IMR-90 (cell line): ENCODE measurements around the gene INPP5A. TPM values are rescaled to one million over a fixed set of nuclear protein-coding genes. Genes with fewer than 3 reads are reported as not detected.

Source experiments
- ATAC-seq: fragments of 200-7000 bp; cut with Tn5 transposase; 2 replicates; pipeline ENCODE4 v1.9.1; 2020; ENCODE audit warnings: low read depth, mild to moderate bottlenecking, moderate library complexity
- BruUV-seq: library from RNA; stranded (reverse); fragments of 400-500 nt; replicated peaks from 2 replicates; lab custom pipeline; 2021; lab: Mats Ljungman, UMichigan
- CTCF ChIA-PET: fragments of 300-600 bp; formaldehyde crosslinking; extraction: SDS; loops from one replicate; lab custom pipeline; 2021; ENCODE audit warnings: antibody characterized with exemption; lab: Yijun Ruan, JAX
- POLR2A ChIA-PET: fragments of 300-600 bp; sonication (Branson Sonifier 250); formaldehyde crosslinking; loops from one replicate; lab custom pipeline; 2022; ENCODE audit warnings: antibody characterized with exemption; ENCODE audit not compliant: unreplicated experiment; lab: Charles Lee
- DNase-seq: peaks from one replicate; pipeline ENCODE4 v3.0.0; 2013
- H2AFZ ChIP-seq: replicated peaks from 2 replicates; pipeline ENCODE3; 2013; ENCODE audit warnings: low read length, mild to moderate bottlenecking; ENCODE audit not compliant: poor library complexity
- H2AK5ac ChIP-seq: 2 replicates; pipeline ENCODE4 v1.6.1; 2013; ENCODE audit warnings: low read depth, low read length, inconsistent platforms
- H2AK9ac ChIP-seq: replicated peaks from 2 replicates; pipeline ENCODE3; 2013; ENCODE audit warnings: mild to moderate bottlenecking, low read depth, low read length, moderate library complexity; ENCODE audit not compliant: poor library complexity
- H2BK120ac ChIP-seq: 2 replicates; pipeline ENCODE4 v1.6.1; 2013; ENCODE audit warnings: low read depth, low read length, inconsistent platforms
- H2BK15ac ChIP-seq: 3 replicates; pipeline ENCODE4 v1.6.1; 2013; ENCODE audit warnings: low read depth, low read length, inconsistent platforms
- H2BK20ac ChIP-seq: 2 replicates; pipeline ENCODE4 v1.6.1; 2013; ENCODE audit warnings: low read depth, mild to moderate bottlenecking, inconsistent platforms, low read length, moderate library complexity
- H2BK5ac ChIP-seq: 2 replicates; pipeline ENCODE4 v1.6.1; 2013; ENCODE audit warnings: mild to moderate bottlenecking, low read depth, low read length, inconsistent platforms; ENCODE audit not compliant: poor library complexity, severe bottlenecking
- H3K14ac ChIP-seq: replicated peaks from 2 replicates; pipeline ENCODE4 v1.6.1; 2013; ENCODE audit warnings: low read depth, low read length, inconsistent platforms
- H3K18ac ChIP-seq: 2 replicates; pipeline ENCODE4 v1.6.1; 2013; ENCODE audit warnings: low read depth, low read length, control low read depth
- H3K23ac ChIP-seq: 2 replicates; pipeline ENCODE4 v1.6.1; 2013; ENCODE audit warnings: low read depth, low read length, inconsistent platforms
- H3K27ac ChIP-seq: 2 replicates; pipeline ENCODE4 v1.5.1; 2013; ENCODE audit warnings: mild to moderate bottlenecking, control low read depth, low read length; ENCODE audit not compliant: insufficient read depth
- H3K27me3 ChIP-seq: 2 replicates; pipeline ENCODE4 v1.6.1; 2013; ENCODE audit warnings: low read length; ENCODE audit not compliant: control insufficient read depth, insufficient read depth
- H3K36me3 ChIP-seq: 2 replicates; pipeline ENCODE4 v1.6.1; 2013; ENCODE audit warnings: low read length, mixed read lengths; ENCODE audit not compliant: control insufficient read depth, insufficient read depth
- H3K4ac ChIP-seq: 2 replicates; pipeline ENCODE4 v1.6.1; 2013; ENCODE audit warnings: low read depth, low read length, inconsistent platforms
- H3K4me1 ChIP-seq: 2 replicates; pipeline ENCODE4 v1.6.1; 2013; ENCODE audit warnings: low read length, mixed read lengths; ENCODE audit not compliant: control insufficient read depth, insufficient read depth
- H3K4me2 ChIP-seq: 2 replicates; pipeline ENCODE4 v1.6.1; 2013; ENCODE audit warnings: low read depth, mild to moderate bottlenecking, control low read depth, low read length, moderate library complexity
- H3K4me3 ChIP-seq: 2 replicates; pipeline ENCODE4 v1.5.1; 2013; ENCODE audit warnings: low read depth, mild to moderate bottlenecking, control low read depth, low read length, moderate library complexity; ENCODE audit not compliant: insufficient read depth
- H3K56ac ChIP-seq: 2 replicates; pipeline ENCODE4 v1.6.1; 2013; ENCODE audit warnings: low read length, inconsistent platforms; ENCODE audit not compliant: insufficient read depth; ENCODE audit errors: extremely low read depth
- H3K79me1 ChIP-seq, 2 experiments: 2 replicates each; pipeline ENCODE4 v1.6.1; 2013; ENCODE audit warnings: low read length in 2 of 2, inconsistent platforms in 1 of 2, low read depth in 1 of 2
- H3K9ac ChIP-seq: 2 replicates; pipeline ENCODE4 v1.6.1; 2013; ENCODE audit warnings: low read depth, low read length, control low read depth
- H3K9me1 ChIP-seq: 2 replicates; pipeline ENCODE4 v1.6.1; 2013; ENCODE audit warnings: low read length, inconsistent platforms; ENCODE audit not compliant: insufficient read depth
- H3K9me3 ChIP-seq: 2 replicates; pipeline ENCODE4 v1.6.1; 2013; ENCODE audit warnings: low read length; ENCODE audit not compliant: control insufficient read depth, insufficient read depth
- H4K20me1 ChIP-seq: 2 replicates; pipeline ENCODE4 v1.6.1; 2013; ENCODE audit warnings: low read length, inconsistent platforms; ENCODE audit not compliant: insufficient read depth
- H4K5ac ChIP-seq: 2 replicates; pipeline ENCODE4 v1.6.1; 2013; ENCODE audit warnings: mild to moderate bottlenecking, low read depth, low read length, control low read depth
- H4K8ac ChIP-seq, 2 experiments: 2 replicates each; pipeline ENCODE4 v1.6.1; 2013; ENCODE audit warnings: low read depth in 2 of 2, low read length in 2 of 2, control low read depth in 1 of 2, inconsistent platforms in 1 of 2
- H4K91ac ChIP-seq: 2 replicates; pipeline ENCODE4 v1.6.1; 2013; ENCODE audit warnings: low read depth, low read length, inconsistent platforms; ENCODE audit not compliant: insufficient read depth
- FOS ChIP-seq: fragments of 150-350 bp; IDR thresholded peaks from 2 replicates; pipeline ENCODE4 v1.6.1; 2016; ENCODE audit warnings: low read depth, low read length
- MAFK ChIP-seq: IDR thresholded peaks from 2 replicates; pipeline ENCODE4 v1.6.1; 2012; ENCODE audit warnings: low read depth, low read length, improper control_type of control experiment
- MXI1 ChIP-seq: IDR thresholded peaks from 2 replicates; pipeline ENCODE4 v1.6.1; 2012; ENCODE audit warnings: low read depth, mild to moderate bottlenecking, low read length, moderate library complexity, borderline replicate concordance
- NFE2L2 ChIP-seq: fragments of 150-350 bp; IDR thresholded peaks from 2 replicates; pipeline ENCODE4 v1.6.1; 2016; ENCODE audit warnings: low read depth, mild to moderate bottlenecking, low read length
- RAD21 ChIP-seq: IDR thresholded peaks from 2 replicates; pipeline ENCODE4 v1.6.1; 2012; ENCODE audit warnings: low read length, improper control_type of control experiment
- RFX5 ChIP-seq: IDR thresholded peaks from 2 replicates; pipeline ENCODE4 v1.8.0; 2012; ENCODE audit warnings: low read depth, mild to moderate bottlenecking, low read length, moderate library complexity
- SMC3 ChIP-seq: fragments of 150-350 bp; IDR thresholded peaks from 2 replicates; pipeline ENCODE4 v1.6.1; 2016; ENCODE audit warnings: low read depth, mild to moderate bottlenecking, antibody characterized with exemption, low read length, moderate library complexity
- WGBS, 2 experiments: methylation state at CpG; one replicate each; pipeline versions ENCODE4 v1.1.5 to v1.1.7; 2013; ENCODE audit warnings: missing lambda C conversion rate in 2 of 2; ENCODE audit not compliant: insufficient read length in 1 of 2; ENCODE audit errors: extremely low coverage in 2 of 2; 5-methylcytosine and 5-hydroxymethylcytosine counted together
- dilution Hi-C: fragments of 300-500 bp; cut with HindIII; formaldehyde crosslinking; loops from one replicate; pipeline ENCODE4 v1.14.3; 2018; ENCODE audit warnings: low sequenced_read_pairs; ENCODE audit not compliant: unreplicated experiment
- in situ Hi-C: fragments of 300-500 bp; cut with MboI; formaldehyde crosslinking; loops from 3 replicates; pipeline ENCODE4 v1.14.3; 2019; ENCODE audit warnings: low sequenced_read_pairs, inconsistent platforms, mixed read lengths
- intact Hi-C: fragments of 100-400 bp; cut with micrococcal nuclease; formaldehyde crosslinking; loops from 2 replicates; pipeline ENCODE4 v1.10.0; 2022
- polyA plus RNA-seq, 3 experiments: library from polyadenylated mRNA; depleted of rRNA; stranded (reverse); fragments of >200 nt; gene quantifications; 2 replicates each; pipeline ENCODE4 v1.2.3, GENCODE V29; 2012; ENCODE audit warnings: low replicate concordance in 1 of 3
- total RNA-seq: library from RNA; depleted of rRNA; stranded (reverse); fragments of >200 nt; gene quantifications from 2 replicates; pipeline ENCODE4 v1.2.3, GENCODE V29; 2012

The INPP5A gene
- total and polyA plus RNA-seq, 2 of the 4 experiments (the other 2 are of a cell fraction): 21.4 to 36.7 TPM

DNA sequence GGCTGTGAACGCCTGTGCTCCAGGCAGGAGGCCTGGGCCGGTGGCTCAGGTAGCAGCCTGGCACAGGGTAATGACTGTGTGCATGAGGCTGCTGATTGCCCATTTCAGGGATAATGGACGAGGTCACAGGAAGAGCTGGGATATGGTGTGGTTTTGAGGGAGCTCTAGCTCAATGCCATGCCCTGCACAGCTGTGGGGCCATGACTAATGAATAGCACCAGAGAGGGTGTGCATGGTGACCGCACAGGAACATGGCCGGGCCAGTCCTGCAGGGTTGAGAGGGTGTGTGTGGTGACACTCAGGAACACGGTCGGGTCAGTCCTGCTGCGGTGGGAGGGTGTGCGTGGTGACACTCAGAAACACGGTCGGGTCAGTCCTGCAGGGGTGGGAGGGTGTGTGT lies 226.5 kb downstream of the INPP5A start:
- Histone ChIP-seq H3K4me2 (no peak overlapping the region), H3K27ac (no peak overlapping the region), H3K9me3 (no peaks in the 10 kb centered on the region), H2BK5ac (no peak overlapping the region), H2AFZ (no peak overlapping the region), H4K20me1 (no peaks in the 10 kb centered on the region), H3K9ac (no peak overlapping the region), H3K79me1 (no peaks in the 10 kb centered on the region), H3K9me1 (peaks cover 6% of the 10 kb centered on the region), H3K18ac (no peak overlapping the region), H3K36me3 (peaks cover 7% of the 10 kb centered on the region), H3K4me1 (no peaks in the 10 kb centered on the region), H2AK9ac (no peak overlapping the region), H3K23ac (no peak overlapping the region), H3K4ac (no peak overlapping the region), H3K27me3 (no peaks in the 10 kb centered on the region), H4K91ac (no peak overlapping the region), H4K8ac (no peak overlapping the region), H2BK120ac (no peak overlapping the region), H3K4me3 (no peak overlapping the region), H3K56ac (no peak overlapping the region), H4K5ac (no peak overlapping the region), H2BK15ac (no peak overlapping the region), H3K14ac (no peak overlapping the region), H2AK5ac (no peak overlapping the region), H2BK20ac (no peak overlapping the region)
- 81% methylated on average over 9 of the region's 11 CpGs; no CpG with 5 or more reads in 1 of the 2 experiments for WGBS, 2 experiments
- ATAC-seq (no peak), DNase-seq (no peak)
- BruUV-seq: no TSS peak
- intact Hi-C loops: no loop called here
- ChIA-PET POLR2A (no interaction called here), CTCF (no interaction called here)
- no peak for TF ChIP-seq MXI1
- no peak for TF ChIP-seq NFE2L2
- TF ChIP-seq RAD21: no peak
- no peak for TF ChIP-seq SMC3
- TF ChIP-seq FOS: no peak
- TF ChIP-seq RFX5: no peak
- TF ChIP-seq MAFK: no peak
- in situ Hi-C loops: no loop called here
- dilution Hi-C loops: no loop called here
